ENCODE data around the gene DAO.
"Not testable (repeated sequence)": the region's sequence is repeated elsewhere in the genome, so short reads cannot be mapped to it uniquely, and the experiment has no call there.

DAO gene

GRCh38 chr12:108850854-108851573 lies 28.9 kb upstream of the DAO start:
- peak in 7 of 14 donors; percentile 33 to 64 (median 43) for DNase-seq

GRCh38 chr12:108852674-108853309 lies 27.1 kb upstream of the DAO start:
- DNase-seq = peak in 1 of 14 donors; percentile 73

GRCh38 chr12:108853426-108853825 lies 26.5 kb upstream of the DAO start:
- DNase-seq = no peak

- DNase-seq = peak in 1 of 14 donors; percentile 48
Measured at GRCh38 chr12:108853981-108854446, 25.9 kb upstream of the DAO start.

GRCh38 chr12:108854451-108855283 lies 25.2 kb upstream of the DAO start:
- DNase-seq = peak in 1 of 14 donors; percentile 33

- DNase-seq = peak in 1 of 14 donors; percentile 29
Measured at GRCh38 chr12:108855284-108856169, 24.4 kb upstream of the DAO start.

GRCh38 chr12:108856170-108856427 lies 23.8 kb upstream of the DAO start:
- DNase-seq = no peak

GRCh38 chr12:108856428-108857157 lies 23.3 kb upstream of the DAO start:
- DNase-seq = peak in 10 of 14 donors; percentile 36 to 73 (median 59)

- peak in 3 of 14 donors; percentile 58 to 74 (median 60) for DNase-seq
Measured at GRCh38 chr12:108857158-108857407, 22.8 kb upstream of the DAO start.

- peak in 5 of 14 donors; percentile 20 to 54 (median 29) for DNase-seq
Measured at GRCh38 chr12:108858311-108859074, 21.4 kb upstream of the DAO start.

GRCh38 chr12:108859141-108859922 lies 20.6 kb upstream of the DAO start:
- not testable (repeated sequence) for DNase-seq

GRCh38 chr12:108859923-108860291 lies 20.0 kb upstream of the DAO start:
- DNase-seq = no peak

- no peak for DNase-seq
Measured at GRCh38 chr12:108860443-108860842, 19.4 kb upstream of the DAO start.

- DNase-seq = peak in 1 of 14 donors; percentile 20
Measured at GRCh38 chr12:108861878-108862587, 17.9 kb upstream of the DAO start.

- no peak for DNase-seq
Measured at GRCh38 chr12:108862588-108862959, 17.3 kb upstream of the DAO start.

GRCh38 chr12:108865169-108865568 lies 14.7 kb upstream of the DAO start:
- DNase-seq = no peak

- not testable (repeated sequence) for DNase-seq
Measured at GRCh38 chr12:108866083-108866482, 13.8 kb upstream of the DAO start.

GRCh38 chr12:108868781-108869180 lies 11.1 kb upstream of the DAO start:
- no peak for DNase-seq

GRCh38 chr12:108875280-108875679 lies 4.6 kb upstream of the DAO start:
- DNase-seq = no peak
